HG03432 (cell line): ENCODE measurements around the gene FAM171A2.

Source experiments
- ATAC-seq: cut with Tn5 transposase; IDR thresholded peaks from one replicate; pipeline ENCODE4 v1.9.1; 2021; ENCODE audit warnings: mild to moderate bottlenecking, moderate library complexity; ENCODE audit not compliant: unreplicated experiment

The FAM171A2 gene

DNA sequence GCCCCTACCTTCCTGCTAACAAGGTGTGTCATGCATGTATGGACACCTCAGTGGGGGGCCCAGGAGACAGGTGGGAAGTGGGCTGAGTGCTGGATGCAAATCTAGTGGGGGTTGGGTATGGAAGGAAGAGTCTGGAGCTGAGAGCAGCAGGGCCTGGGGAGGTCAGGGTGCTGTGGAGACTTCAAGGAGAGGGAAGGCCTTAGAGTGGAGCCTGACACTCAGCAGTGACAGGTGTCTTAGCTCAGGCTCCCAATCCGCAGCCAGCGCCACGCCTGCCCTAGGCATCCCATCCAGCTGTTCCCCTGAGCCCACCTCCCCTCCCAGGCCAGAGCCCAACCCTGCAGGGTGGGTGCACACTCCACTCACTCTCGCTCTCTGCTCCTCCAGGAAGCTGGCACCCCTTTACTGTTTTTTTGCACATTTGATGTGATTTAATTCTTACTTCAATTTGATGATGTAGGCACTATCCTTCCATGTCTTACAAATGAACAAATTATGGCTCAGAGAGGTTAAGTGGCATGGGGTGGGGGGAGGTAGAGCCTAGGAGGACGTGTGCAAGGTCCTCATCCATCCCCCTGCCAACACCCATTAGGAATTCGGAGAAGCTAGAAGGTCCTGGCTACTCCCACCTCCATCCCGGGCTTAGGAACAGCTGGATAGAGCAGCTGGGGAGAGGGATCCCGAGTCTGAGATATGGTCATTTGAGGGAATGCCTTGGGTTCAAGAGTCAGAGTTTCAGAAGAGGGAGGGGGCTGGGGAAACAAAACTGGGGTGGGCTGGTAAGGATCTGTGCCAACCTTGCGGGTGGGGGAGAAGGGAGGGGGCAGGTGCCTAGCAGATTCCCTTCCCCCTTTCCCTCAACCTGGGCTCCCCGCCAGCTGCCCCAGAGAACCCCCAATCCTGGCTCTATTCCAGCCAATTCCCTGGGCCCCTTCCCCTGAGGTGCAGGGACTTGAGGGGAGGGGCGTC is 2.1 kb downstream of the FAM171A2 start:
- ATAC-seq, result no peak

DNA sequence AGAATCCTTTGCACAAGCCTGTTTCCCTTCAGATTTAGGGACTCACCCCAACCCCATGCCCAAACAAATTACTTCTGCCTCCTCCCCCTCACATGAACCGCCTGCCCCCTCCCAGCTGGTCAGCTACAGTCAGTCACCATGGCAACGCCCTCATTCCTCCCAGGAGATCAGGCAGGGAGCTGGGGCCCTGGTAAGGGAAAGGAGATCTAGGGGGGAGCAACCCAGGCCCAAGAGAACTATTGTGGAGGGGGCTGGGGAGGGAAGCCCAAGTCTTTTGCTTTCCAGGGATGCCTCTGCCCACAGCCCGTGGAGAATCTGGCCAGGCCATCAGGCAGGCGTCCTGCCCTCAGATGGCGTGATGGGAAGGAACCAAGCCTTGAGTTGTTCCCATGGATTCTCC is 2.8 kb downstream of the FAM171A2 start:
- no peak for ATAC-seq

DNA sequence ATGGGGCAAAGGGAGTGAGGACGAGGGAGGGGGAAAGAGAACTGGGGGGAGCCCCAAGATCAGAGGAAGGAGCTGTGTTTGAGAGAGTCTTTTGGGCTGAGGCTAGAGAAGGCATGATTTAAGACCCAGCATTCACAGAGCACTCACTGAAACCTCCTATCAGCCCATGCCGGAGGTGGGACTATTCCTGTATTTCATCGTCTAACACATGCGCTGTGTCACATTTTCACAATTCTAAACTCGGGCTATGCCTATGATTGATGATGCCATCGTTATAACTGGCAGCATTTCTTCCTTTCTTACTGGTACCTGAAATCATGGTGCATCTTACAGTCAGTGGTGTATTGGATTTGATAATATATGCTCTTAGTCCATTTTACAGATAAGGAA is 3.5 kb downstream of the FAM171A2 start:
- no peak for ATAC-seq

DNA sequence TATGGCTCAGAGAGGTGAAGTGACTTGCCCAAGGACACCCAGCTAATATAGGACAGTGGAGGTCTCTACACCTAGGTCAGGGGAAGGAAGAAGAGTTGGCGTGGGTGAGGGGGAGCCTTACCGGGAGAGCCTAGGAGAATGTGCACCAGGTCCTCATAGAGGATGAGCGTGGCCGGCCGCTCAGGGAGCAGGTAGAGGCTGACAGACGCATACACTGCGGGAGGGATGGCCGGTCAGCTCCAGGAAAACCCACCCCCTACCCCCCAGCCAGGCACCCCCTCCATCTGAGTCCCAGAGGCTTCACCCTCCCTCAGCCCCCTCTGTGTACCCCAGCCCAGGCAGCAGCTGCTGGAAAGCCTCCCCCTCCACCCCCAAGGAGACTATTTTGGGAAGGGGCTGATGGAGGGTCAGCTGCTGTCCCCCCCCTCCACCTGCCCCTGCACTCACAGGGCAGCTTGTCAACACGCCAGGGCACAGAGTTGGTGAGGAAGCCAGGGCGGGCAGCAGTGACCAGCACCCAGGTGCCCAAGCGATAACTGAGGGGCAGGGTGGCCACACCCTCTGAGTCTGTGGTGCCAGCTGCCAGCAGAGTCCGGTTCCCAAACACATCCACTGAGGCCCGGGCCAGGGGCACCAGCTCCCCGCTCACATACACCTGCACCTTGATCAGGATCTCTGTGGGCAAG is 4.1 kb downstream of the FAM171A2 start:
- no peak for ATAC-seq

DNA sequence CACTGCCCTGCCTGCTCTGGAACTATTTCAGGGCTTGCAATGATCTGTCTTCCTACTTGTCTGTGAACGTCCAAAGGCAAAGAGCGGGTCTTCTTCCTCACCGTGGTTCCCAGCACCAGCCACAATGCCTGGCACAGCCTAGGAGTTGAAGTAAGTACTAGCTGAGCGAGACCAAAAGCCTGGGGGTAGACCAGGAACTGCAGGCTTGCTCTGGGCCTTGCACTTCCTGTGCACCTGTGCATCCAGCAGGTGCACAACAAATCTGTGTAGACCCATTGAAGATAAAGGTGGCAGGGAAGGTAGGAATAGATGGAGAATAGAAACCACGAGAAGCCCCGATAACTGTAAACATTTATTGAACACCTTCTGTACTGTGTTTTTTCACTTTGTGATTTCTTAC is 4.6 kb downstream of the FAM171A2 start:
- ATAC-seq, result no peak

DNA sequence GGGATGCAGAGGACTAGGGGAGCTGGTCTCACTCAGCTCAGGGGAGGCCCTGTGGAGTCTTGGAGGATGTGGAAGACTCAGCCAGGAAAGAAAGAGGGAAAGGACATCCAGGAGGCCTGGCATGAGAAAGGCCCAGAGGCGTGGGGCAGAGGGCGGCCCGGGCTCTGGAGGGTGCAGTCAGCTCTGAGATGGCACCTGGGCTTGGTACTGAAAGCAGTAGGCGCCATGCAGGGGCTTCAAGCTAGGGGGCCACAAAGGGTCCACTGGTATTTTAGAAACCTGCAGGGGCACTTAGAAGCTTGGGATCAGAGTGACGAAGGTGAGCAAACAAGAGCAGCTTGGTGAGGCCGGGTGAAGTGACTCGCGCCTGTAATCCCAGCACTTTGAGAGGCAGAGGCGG is 5.6 kb downstream of the FAM171A2 start:
- ATAC-seq, result no peak

DNA sequence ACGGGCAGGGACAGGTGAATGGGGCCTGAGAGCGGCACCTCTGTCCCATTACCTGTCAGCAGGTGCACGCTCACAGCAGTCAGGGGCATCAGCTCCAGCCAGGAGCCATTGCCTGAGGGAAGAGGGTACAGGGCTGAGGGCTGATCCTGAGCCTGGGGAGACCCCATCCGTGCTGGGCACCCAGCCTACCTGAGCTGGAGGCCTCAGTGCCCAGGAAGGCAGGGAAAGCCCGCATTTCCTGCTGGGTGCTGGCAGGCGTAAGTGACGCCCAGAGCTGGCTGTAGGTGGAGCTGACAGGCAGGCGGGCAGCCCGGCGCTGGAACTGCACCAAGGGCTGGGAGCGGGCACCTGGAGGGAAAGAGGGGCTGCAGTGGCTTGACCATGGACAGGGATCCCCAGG is 7.4 kb downstream of the FAM171A2 start:
- no peak for ATAC-seq

DNA sequence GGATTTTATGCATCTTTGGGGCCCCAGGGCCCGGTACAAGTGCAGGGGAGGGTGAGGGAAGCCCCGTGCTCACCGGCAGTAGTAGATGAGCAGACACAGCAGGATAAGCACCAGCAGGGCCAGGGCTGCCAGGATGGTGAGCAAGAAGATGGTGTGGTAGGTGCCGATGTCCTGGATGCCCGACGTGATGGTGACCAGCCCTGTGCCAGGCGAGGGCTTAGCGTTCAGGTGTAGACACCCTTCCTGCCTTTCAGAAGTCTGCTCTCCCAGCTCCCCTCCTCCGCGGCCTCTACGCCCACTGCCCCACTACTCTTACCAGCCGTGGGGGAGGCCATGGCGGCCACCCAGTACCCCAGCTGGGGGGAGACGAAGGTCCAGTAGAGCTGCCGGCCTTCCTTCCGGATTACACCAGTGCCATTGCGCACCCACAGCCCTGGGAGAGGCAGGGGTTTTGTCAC is 8.0 kb downstream of the FAM171A2 start:
- ATAC-seq, result no peak

DNA sequence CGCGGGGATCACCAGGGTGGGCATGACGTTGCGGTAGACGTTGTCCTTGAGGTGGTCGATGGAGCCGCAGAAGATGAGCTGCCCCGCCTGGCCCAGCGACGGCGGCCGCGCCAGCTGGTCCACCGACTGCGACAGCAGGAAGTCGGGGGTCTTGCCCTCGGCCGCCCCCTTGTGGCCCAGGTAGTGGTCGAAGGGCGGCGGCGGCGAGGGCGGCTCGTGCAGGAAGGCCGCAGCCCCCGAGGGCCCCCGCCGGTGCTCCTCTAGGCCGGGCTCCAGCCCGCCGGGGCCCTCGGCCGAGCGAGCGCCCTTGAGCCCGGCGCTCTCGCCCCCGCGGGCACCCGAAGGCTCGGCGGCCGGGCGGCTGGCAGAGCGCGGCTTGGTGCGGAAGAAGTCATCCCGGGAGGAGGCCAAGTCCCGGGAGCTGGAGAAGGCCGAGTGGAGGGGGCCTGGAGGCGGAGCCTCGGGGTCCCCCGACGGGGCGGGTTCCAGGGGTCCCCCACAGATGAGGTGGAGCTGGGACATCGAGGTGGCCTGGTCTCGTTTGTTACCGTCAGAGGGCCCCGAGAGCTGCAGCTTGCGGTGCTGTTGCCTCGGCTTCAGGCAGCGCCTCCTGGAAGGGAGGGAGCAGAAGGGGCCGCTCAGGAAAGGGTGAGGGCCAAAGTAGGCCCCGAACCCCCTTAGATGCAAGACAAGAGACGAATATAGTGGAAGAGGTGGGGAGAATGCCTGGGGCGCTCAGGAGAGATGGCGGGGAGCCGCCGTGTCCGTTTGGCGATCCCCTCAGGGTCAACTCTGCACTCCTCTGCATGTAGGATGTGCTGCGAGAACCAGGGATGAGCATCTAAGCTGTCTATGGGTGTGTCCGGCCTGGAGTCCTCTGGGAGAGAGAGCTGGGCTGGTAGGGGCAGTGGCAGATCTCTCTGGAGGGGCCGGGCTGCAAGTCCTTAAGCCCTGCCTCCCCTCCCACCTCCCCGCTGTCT is 8.8 kb downstream of the FAM171A2 start:
- ATAC-seq, result no peak

DNA sequence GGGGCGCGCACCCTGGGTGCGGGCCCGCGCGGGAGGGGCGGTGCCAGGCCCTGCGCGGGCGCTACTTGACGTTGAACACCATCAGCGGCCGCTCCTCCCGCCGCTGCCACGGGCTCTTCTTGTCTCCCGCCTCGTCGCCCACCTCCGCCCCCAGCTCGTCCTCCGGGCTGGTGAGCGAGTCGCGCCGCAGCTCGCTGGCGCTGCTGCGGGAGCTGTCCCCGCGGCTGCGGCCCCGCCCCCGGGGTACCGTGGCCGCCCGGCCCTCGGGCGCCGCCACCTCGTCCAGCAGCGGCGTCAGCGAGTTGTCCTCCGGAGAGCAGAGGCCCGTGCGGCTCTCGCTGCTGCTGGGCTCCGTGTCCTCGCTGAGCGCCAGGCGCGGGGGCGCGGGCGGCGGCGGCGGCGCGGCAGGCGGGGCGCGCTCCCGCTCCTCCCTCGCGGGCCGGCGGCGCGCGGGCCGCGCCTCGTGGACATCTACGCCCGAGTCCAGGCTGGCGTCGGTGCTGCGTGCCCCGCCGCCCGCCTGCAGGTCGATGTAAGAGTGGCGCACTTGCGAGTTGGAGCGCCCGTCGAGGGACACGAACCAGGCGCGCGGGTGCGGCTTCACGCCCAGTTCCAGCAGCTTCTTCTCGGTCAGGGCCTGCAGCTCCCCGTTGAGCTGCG is 9.9 kb downstream of the FAM171A2 start:
- ATAC-seq, result no peak

DNA sequence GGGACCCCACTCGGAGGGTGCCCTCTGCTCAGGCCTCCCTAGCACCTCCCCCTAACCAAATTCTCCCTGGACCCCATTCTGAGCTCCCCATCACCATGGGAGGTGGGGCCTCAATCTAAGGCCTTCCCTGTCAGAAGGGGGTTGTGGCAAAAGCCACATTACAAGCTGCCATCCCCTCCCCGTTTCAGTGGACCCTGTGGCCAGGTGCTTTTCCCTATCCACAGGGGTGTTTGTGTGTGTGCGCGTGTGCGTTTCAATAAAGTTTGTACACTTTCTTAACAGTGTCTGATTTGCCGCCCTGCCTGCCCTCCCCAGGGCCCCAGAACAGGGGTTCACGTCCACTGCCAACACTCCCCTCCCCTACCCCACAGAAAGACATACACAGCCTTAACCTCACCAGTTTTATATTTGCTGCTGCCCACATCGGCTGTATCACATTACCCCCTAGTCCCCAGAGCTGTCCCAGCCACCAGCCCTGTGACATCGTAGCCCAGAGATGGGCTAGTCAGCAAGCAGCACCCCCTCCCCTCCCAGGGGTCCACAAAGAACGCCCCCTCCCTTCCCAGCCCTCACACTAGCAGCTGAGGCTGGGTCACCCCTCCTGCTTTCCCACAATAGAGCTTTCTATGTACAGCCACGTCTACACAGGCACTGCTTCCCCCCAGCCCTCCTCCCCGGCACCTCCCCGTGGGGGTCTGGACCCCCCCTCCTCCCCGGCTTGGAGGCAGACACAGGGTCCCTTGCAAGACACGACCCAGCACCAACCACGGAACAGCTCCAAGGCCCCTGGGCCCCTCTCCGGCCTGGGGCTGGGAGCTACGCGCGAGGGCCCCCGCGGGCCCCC is 10.6 kb downstream of the FAM171A2 start:
- no peak for ATAC-seq

DNA sequence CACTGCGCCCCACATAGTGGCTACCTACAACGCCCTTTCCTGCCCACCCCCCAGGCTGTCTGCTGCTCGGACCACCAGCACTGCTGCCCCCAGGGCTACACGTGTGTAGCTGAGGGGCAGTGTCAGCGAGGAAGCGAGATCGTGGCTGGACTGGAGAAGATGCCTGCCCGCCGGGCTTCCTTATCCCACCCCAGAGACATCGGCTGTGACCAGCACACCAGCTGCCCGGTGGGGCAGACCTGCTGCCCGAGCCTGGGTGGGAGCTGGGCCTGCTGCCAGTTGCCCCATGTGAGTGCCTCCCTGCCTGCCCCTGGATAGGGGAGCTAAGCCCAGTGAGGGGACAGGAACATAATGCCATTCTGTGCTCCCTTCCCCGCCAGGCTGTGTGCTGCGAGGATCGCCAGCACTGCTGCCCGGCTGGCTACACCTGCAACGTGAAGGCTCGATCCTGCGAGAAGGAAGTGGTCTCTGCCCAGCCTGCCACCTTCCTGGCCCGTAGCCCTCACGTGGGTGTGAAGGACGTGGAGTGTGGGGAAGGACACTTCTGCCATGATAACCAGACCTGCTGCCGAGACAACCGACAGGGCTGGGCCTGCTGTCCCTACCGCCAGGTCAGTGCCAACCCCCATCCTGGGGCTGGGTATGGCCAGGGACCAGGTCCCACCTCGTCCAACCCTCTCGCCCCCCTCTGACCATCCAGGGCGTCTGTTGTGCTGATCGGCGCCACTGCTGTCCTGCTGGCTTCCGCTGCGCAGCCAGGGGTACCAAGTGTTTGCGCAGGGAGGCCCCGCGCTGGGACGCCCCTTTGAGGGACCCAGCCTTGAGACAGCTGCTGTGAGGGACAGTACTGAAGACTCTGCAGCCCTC is 11.5 kb downstream of the FAM171A2 start:
- no peak for ATAC-seq

DNA sequence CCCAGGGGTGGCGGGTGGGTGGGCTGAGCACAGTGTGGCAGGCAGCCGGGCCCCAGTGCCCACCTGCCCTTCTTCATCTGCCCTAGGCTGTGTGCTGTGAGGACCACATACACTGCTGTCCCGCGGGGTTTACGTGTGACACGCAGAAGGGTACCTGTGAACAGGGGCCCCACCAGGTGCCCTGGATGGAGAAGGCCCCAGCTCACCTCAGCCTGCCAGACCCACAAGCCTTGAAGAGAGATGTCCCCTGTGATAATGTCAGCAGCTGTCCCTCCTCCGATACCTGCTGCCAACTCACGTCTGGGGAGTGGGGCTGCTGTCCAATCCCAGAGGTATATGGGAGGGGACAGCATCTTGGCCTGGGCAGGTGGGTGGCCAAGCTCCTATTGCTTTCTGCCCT is 12.2 kb downstream of the FAM171A2 start:
- no peak for ATAC-seq

DNA sequence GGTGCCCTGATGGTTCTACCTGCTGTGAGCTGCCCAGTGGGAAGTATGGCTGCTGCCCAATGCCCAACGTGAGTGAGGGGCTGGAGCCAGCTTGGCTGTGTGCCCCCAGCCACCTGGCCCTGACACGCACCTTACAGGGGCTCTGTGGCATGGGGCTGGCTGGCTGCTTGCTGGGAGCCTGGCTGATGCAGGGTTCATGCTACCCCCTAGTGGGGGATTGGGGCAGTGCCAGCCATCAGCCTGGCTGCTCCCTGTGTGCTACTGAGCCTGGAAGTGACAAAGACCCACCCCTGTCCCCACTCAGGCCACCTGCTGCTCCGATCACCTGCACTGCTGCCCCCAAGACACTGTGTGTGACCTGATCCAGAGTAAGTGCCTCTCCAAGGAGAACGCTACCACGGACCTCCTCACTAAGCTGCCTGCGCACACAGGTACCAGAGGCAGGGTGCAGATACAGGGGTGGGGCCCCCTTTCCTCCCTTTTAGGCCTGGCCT is 12.9 kb downstream of the FAM171A2 start:
- ATAC-seq, result no peak

DNA sequence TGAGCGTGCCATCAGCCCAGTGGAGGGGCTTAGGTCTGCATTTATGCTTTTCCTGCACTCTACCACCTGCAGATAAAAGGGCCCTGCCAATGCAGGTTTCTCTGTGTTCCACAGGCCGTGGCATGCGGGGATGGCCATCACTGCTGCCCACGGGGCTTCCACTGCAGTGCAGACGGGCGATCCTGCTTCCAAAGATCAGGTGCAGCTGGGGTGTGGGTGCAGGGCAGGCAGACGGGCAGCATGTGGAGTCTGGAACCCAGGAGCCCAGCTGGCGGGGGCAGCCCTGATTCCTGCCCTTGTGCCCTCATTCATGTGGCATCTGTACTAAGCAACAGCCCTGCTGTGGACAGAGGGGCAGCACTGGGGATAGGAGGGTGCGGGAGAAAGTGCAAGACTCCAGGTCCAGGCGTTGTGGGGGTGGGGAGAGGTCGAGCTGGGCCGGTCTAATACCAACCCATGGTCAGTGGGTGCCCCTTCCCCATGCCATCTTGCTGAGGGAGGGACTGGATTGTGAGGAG is 14.0 kb downstream of the FAM171A2 start:
- no peak for ATAC-seq

DNA sequence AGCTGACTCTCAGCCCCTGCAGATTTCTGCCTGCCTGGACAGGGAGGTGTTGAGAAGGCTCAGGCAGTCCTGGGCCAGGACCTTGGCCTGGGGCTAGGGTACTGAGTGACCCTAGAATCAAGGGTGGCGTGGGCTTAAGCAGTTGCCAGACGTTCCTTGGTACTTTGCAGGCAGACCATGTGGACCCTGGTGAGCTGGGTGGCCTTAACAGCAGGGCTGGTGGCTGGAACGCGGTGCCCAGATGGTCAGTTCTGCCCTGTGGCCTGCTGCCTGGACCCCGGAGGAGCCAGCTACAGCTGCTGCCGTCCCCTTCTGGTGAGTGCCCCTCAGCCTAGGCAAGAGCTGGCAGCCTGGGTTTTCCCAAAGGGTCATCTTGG is 14.7 kb downstream of the FAM171A2 start:
- no peak for ATAC-seq

DNA sequence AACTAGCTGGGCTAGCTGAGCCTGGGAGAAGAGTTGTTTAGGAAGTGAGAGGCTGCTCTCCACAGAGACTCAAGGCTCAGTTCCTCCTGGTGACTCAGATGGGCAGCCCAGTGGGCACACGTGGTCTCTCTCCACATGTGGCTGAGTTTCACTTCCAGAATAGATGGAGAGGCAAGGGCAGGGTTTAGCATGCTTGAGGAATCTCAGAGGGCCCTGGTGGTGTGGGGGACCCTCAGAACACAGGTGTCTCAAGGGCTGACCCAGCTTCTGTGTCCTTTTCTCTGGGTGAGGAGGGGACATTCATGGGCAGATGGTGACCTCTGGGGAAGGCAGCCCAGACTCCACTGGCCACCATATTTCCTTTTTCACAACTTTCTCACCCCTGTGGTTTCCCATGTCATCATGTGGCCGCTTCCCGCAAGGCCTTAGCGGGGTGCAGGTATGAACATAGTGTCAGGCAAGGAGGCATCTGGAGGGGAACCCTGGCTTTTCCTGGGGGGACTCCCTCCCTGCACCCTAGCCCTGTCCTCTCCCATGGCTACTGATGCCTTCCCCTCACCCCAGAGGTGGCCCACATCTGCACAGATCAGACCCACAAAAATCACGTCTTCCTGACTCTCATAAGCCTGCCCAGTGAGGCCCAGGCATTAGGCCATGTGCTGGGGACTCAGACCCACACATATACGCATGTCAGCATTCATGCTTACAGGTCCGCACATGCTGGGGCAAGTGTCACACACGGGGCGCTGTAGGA is 15.2 kb downstream of the FAM171A2 start:
- peak; percentile 47 for ATAC-seq
